Anterior cingulate cortex (tissue), 58 donors: Measurements from ENCODE around the gene DTX1.
"Not testable (repeated sequence)": the region's sequence is repeated elsewhere in the genome, so short reads cannot be mapped to it uniquely, and the experiment has no call there.

Experiments used
- DNase-seq, 58 donors: peaks; one replicate each; lab custom pipeline; 2025; lab: John Stamatoyannopoulos, UW

The DTX1 gene

GRCh38 chr12:113109872-113110599 is 53.5 kb downstream of the DTX1 start:
- no peak for DNase-seq

- DNase-seq = no peak
These were observed 54.7 kb downstream of the DTX1 start for GRCh38 chr12:113111247-113111646.

GRCh38 chr12:113112043-113112899 is 55.7 kb downstream of the DTX1 start:
- no peak for DNase-seq

- DNase-seq = no peak
These were observed 56.9 kb downstream of the DTX1 start for GRCh38 chr12:113113397-113113796.

- no peak for DNase-seq
These were observed 58.1 kb downstream of the DTX1 start for GRCh38 chr12:113114447-113115178.

GRCh38 chr12:113115455-113116126 is 59.1 kb downstream of the DTX1 start:
- no peak for DNase-seq

GRCh38 chr12:113116875-113117274 is 60.3 kb downstream of the DTX1 start:
- peak in 23 of 58 donors; percentile 11 to 54 (median 25) for DNase-seq

- DNase-seq = not testable (repeated sequence)
These were observed 61.2 kb downstream of the DTX1 start for GRCh38 chr12:113117684-113118083.

GRCh38 chr12:113118142-113118541 is 61.6 kb downstream of the DTX1 start:
- DNase-seq = no peak

GRCh38 chr12:113119980-113120669 is 63.6 kb downstream of the DTX1 start:
- DNase-seq = peak in 48 of 58 donors; percentile 10 to 81 (median 42)

- no peak for DNase-seq
These were observed 64.3 kb downstream of the DTX1 start for GRCh38 chr12:113120670-113121370.

GRCh38 chr12:113127791-113128199 is 71.3 kb downstream of the DTX1 start:
- DNase-seq = no peak

- DNase-seq = no peak
These were observed 72.5 kb downstream of the DTX1 start for GRCh38 chr12:113128802-113129663.

GRCh38 chr12:113129664-113130456 is 73.3 kb downstream of the DTX1 start:
- DNase-seq = no peak

GRCh38 chr12:113130457-113131135 is 74.1 kb downstream of the DTX1 start:
- peak in 53 of 58 donors; percentile 15 to 87 (median 69) for DNase-seq

GRCh38 chr12:113131556-113131955 is 75.0 kb downstream of the DTX1 start:
- no peak for DNase-seq

GRCh38 chr12:113133036-113133435 is 76.5 kb downstream of the DTX1 start:
- DNase-seq = no peak
